ENCODE results near the gene CIB2.

The CIB2 gene

DNA sequence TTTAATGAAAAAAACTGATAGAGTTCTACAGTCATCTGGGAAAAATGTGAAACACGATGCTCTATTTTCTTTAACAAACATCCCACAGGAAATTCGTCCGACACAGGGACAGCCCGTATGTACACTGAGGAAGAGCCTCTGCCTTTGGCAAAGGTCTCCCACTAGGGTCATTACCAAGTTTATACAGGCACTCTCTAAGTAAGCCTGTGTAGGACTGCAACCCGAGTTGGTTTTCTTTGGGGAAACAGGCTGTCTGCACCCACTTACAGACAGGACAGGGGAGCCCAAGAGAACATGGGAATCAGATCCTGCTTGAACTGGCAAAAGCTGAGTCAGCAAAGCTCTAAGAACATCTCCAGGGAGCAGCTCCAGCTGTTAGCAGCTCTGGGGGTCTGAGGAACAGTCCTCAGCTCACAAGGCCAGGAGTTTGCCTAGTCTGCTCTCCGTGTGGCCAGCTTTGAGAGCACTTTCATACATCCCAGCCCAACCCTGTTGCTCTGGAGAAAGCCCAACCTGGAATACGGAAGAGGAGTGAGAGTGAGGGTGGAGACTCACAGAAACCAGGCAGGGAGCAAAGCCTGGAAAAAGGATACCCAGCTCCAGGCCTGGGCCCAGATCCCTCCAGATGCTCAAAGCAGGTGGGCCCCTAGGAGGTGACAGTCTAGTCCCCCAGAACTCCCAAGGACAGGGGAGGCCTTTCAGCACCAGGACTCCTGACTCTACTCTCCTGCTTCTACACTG is 55.6 kb downstream of the CIB2 start:
- peak overlapping the region; percentile 40 for H3K4me3 ChIP-seq (ENCODE audit: low read depth, low read length)
- TF ChIP-seq, protein P1, sequence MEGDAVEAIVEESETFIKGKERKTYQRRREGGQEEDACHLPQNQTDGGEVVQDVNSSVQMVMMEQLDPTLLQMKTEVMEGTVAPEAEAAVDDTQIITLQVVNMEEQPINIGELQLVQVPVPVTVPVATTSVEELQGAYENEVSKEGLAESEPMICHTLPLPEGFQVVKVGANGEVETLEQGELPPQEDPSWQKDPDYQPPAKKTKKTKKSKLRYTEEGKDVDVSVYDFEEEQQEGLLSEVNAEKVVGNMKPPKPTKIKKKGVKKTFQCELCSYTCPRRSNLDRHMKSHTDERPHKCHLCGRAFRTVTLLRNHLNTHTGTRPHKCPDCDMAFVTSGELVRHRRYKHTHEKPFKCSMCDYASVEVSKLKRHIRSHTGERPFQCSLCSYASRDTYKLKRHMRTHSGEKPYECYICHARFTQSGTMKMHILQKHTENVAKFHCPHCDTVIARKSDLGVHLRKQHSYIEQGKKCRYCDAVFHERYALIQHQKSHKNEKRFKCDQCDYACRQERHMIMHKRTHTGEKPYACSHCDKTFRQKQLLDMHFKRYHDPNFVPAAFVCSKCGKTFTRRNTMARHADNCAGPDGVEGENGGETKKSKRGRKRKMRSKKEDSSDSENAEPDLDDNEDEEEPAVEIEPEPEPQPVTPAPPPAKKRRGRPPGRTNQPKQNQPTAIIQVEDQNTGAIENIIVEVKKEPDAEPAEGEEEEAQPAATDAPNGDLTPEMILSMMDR (IDR thresholded peaks at IDR 0.05; ENCODE audit: borderline replicate concordance, insufficient read depth, low read depth, low read length), result no peak

DNA sequence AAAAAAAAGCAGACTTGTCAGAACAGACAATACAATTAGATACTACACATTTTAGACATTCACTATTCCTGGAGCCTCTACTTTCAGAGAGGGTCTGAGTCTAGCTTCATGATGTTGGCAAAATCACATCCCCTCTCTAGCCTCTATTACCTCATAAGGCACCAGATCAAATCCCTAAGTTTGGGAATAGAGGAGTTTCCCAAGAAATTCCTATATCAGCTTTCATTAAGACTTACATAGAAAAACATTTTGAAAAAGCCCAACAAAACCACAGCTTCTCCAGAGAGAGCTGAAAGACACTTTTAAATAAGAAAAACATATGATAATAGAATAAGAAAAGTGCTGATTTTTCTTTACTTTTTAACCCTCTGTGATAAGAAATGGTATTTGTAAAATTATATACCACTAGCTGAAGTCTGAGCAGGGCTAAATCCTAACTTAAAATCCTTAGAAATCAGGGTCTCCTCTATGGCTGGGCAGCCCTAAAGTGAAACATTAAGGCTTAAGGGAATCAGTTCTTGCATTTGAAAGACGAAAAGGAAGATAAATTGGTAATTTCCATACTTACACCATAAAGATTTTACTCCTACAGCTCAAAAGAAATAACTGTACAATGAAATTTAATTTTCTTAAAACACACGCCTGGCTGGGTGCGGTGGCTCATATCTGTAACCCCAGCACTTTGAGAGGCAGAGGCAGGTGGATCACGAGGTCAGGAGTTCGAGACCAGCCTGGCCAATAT is 58.0 kb downstream of the CIB2 start:
- no peak overlapping the region for H3K4me3 ChIP-seq (ENCODE audit: low read depth, low read length)
- TF ChIP-seq, protein P1 (IDR thresholded peaks at IDR 0.05; ENCODE audit: borderline replicate concordance, insufficient read depth, low read depth, low read length), result no peak

DNA sequence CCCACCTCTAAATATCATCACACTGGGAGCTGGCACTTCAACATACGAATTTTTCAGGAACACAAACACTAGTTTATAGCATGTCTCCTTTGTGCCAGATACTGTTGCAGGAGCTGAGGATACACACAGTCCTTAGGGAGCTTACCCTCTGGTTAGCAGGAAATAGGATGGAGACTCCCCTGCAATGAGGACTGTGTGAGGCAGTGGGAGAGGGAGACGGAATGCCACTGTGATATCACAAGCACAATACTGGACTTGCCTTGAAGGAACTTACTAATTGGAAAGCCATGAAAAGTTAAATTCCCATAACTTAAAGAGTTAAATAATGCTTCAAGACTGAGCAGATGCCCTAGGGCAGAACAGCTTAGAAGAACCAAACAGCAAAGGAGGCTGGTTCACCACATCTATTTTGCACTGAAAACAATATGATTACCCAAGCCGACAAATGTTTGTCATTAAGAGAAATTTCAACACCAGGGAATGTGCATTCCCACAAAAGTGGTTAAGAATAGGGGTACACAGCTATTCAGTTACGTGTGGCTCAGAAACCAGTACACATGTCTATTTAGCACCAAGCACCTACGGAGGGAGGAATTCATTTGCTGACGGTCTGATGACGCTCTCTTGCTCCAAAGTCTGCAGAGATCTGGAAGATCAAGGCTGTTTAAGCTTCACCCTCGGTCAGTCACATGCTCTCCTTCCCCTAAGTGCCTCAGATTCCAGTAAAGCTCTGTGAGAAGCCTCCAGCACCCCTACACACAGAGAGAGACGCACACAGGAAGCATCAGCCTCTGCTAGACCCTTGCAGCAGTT is 59.0 kb downstream of the CIB2 start:
- no peak overlapping the region for H3K4me3 ChIP-seq (ENCODE audit: low read depth, low read length)
- TF ChIP-seq, protein P1 (IDR thresholded peaks at IDR 0.05; ENCODE audit: borderline replicate concordance, insufficient read depth, low read depth, low read length), result no peak

DNA sequence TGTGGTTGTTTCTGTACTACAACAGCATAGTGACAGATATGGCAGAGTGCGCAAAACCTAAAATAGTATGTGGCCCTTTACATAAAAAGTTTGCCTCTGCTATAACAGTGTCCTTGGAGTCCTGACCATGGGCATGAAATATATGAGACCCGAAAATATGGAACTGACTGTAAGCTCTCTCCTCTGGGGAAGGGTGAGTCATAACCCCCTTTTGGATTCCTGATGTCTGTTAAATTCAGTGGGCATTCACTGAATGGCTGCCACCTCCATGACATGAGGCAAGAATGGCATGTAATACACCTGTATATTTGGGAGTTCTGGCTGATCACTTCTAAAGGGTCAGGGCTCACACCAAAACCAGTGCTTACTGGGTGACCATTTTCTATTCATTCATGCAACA is 59.9 kb downstream of the CIB2 start:
- TF ChIP-seq, protein P1 (IDR thresholded peaks at IDR 0.05; ENCODE audit: borderline replicate concordance, insufficient read depth, low read depth, low read length), result no peak
- no peak overlapping the region for H3K4me3 ChIP-seq (ENCODE audit: low read depth, low read length)

DNA sequence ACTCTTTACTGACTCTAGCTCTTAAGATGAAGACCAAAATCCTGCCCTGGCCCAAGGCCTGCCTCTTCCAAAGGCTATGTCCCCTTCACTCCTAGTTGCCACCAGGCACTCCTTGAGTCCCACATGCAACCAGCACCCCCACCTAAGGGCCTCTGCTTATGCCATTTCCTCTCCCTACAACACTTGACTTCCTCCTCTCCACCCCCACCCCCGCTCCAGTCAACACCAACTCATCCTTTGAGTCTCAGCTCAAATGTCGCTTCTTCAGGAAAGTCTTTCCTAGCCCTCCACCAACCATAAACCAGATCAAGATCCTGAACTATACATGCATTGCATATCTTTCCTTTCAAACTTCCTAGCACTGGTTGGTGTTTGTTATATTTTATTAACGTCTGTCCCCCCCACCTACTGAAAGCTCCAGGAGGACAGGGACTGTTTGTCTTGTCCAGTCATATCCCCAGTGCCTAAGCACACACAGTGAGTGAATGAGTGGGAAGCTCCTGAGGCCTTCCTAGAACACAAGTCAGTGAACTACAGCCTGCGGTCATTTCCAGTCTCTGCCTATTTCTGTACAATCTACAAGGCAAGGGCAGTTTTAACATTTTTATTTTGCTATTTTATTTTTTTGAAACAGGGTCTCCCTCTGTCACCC is 61.1 kb downstream of the CIB2 start:
- no peak overlapping the region for H3K4me3 ChIP-seq (ENCODE audit: low read depth, low read length)
- TF ChIP-seq, protein P1 (IDR thresholded peaks at IDR 0.05; ENCODE audit: borderline replicate concordance, insufficient read depth, low read depth, low read length), result no peak

DNA sequence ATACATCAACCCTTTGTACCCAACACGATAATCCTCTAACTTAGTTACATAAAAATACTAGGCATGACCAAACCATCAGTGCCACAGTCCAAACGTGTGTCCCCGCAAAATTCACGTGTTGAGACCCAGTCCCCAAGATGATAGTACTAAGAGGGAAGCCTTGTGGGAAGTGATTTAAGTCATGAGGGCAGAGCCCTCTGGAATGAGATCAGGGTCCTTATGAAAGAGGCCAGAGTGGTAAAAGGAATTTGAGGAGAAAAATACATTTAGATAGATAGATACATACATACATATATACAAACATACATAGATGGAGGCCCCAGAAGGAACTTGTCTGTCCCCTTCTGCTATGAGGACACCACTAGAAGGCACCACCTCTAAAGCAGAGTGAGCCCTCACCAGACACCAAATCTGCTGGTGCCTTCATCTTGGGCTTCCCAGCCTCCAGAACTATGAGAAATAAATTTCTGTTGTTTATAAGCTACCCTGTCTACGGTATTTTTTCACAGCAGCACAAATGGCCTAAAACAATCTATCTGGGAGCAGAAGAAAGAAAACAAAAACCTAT is 61.7 kb downstream of the CIB2 start:
- no peak overlapping the region for H3K4me3 ChIP-seq (ENCODE audit: low read depth, low read length)
- TF ChIP-seq, protein P1 (IDR thresholded peaks at IDR 0.05; ENCODE audit: borderline replicate concordance, insufficient read depth, low read depth, low read length), result 0 out of 2 replicates have a peak, but pooled peaks have one; percentile 5
